CD14-positive monocyte (primary cell): ENCODE data around the gene CIZ1. TPM values are rescaled to one million over a fixed set of nuclear protein-coding genes. Genes with fewer than 3 reads are reported as not detected.

Source experiments
- DNase-seq, 3 donors: peaks; one replicate each; pipeline ENCODE4 v3.0.0-alpha.2; 2011 to 2022
- H2AFZ ChIP-seq: 2 replicates; pipeline ENCODE4 v1.6.0; 2012; ENCODE audit warnings: mild to moderate bottlenecking, low read depth, low read length, inconsistent platforms; ENCODE audit not compliant: insufficient read depth, poor library complexity, severe bottlenecking
- H3K27ac ChIP-seq, 2 donors: 1 replicate in 1 of 2; 2 replicates in 1 of 2; pipeline ENCODE4 v1.5.1; 2012 to 2013; ENCODE audit warnings: low read length in 2 of 2, control low read depth in 1 of 2, inconsistent platforms in 1 of 2, low read depth in 1 of 2, mild to moderate bottlenecking in 1 of 2
- H3K27me3 ChIP-seq, 2 donors: one replicate each; pipeline versions ENCODE4 v1.6.0 to v1.6.1; 2011 to 2013; ENCODE audit warnings: low read length in 2 of 2; ENCODE audit not compliant: control insufficient read depth in 2 of 2, insufficient read depth in 2 of 2
- H3K36me3 ChIP-seq, 2 donors: replicated peaks in 1 of 2; 1 replicate in 1 of 2; 2 replicates in 1 of 2; pipeline versions ENCODE4 v1.5.1 to v1.6.1; 2012 to 2013; ENCODE audit warnings: low read length in 2 of 2, control low read depth in 1 of 2, inconsistent platforms in 1 of 2, mild to moderate bottlenecking in 1 of 2; ENCODE audit not compliant: insufficient read depth in 2 of 2, control insufficient read depth in 1 of 2
- H3K4me1 ChIP-seq, 2 donors: 1 replicate in 1 of 2; 2 replicates in 1 of 2; pipeline versions ENCODE4 v1.5.1 to v1.6.1; 2012 to 2013; ENCODE audit warnings: low read length in 2 of 2, control low read depth in 1 of 2, inconsistent platforms in 1 of 2, mild to moderate bottlenecking in 1 of 2, moderate library complexity in 1 of 2; ENCODE audit not compliant: insufficient read depth in 2 of 2, control insufficient read depth in 1 of 2
- H3K4me2 ChIP-seq: replicated peaks from 2 replicates; pipeline ENCODE3; 2012; ENCODE audit warnings: low read length, moderate library complexity, mild to moderate bottlenecking; ENCODE audit not compliant: poor library complexity, severe bottlenecking; ENCODE audit errors: extremely low read depth
- H3K4me3 ChIP-seq, 3 experiments: fragments of 200-600 bp in 1 of 3; sonication (generic) in 1 of 3; replicated peaks in 1 of 3; 1 replicate in 2 of 3; 2 replicates in 1 of 3; pipeline ENCODE4 v1.5.1; 2011 to 2013; ENCODE audit warnings: low read length in 3 of 3, mild to moderate bottlenecking in 3 of 3, control low read depth in 2 of 3, low read depth in 2 of 3, inconsistent platforms in 1 of 3, moderate library complexity in 1 of 3
- H3K79me2 ChIP-seq: 2 replicates; pipeline ENCODE4 v1.6.0; 2012; ENCODE audit warnings: mild to moderate bottlenecking, control low read depth, inconsistent platforms, low read length, moderate library complexity; ENCODE audit not compliant: insufficient read depth
- H3K9ac ChIP-seq: 2 replicates; pipeline ENCODE4 v1.6.0; 2017; ENCODE audit warnings: low read length, mild to moderate bottlenecking; ENCODE audit not compliant: insufficient read depth, poor library complexity, severe bottlenecking
- H3K9me3 ChIP-seq, 2 donors: replicated peaks in 1 of 2; 1 replicate in 1 of 2; 2 replicates in 1 of 2; pipeline versions ENCODE4 v1.5.1 to v1.6.1; 2012 to 2013; ENCODE audit warnings: low read length in 2 of 2, control low read depth in 1 of 2; ENCODE audit not compliant: control insufficient read depth in 1 of 2, insufficient read depth in 1 of 2
- H4K20me1 ChIP-seq: 2 replicates; pipeline ENCODE4 v1.6.0; 2012; ENCODE audit warnings: mild to moderate bottlenecking, low read length, control low read depth, moderate library complexity; ENCODE audit not compliant: insufficient read depth
- H3K27ac Mint-ChIP-seq, 7 donors: one replicate each; pipeline ENCODE4 v1.8.0; 2020; ENCODE audit warnings: mild to moderate bottlenecking in 7 of 7, mixed read lengths in 7 of 7, moderate library complexity in 6 of 7, inconsistent platforms in 2 of 7
- H3K27me3 Mint-ChIP-seq, 3 donors: one replicate each; pipeline ENCODE4 v1.8.0; 2021 to 2022; ENCODE audit warnings: low read depth in 3 of 3, mild to moderate bottlenecking in 3 of 3, mixed read lengths in 3 of 3, moderate library complexity in 3 of 3, inconsistent platforms in 1 of 3
- H3K36me3 Mint-ChIP-seq, 2 donors: one replicate each; pipeline ENCODE4 v1.8.0; 2020; ENCODE audit warnings: mixed read lengths in 2 of 2, inconsistent platforms in 1 of 2, mild to moderate bottlenecking in 1 of 2
- H3K4me1 Mint-ChIP-seq: one replicate; pipeline ENCODE4 v1.8.0; 2020; ENCODE audit warnings: mild to moderate bottlenecking, mixed read lengths
- H3K4me3 Mint-ChIP-seq, 2 donors: one replicate each; pipeline ENCODE4 v1.8.0; 2020; ENCODE audit warnings: mild to moderate bottlenecking in 2 of 2, mixed read lengths in 2 of 2, moderate library complexity in 1 of 2
- H3K9me3 Mint-ChIP-seq, 7 donors: one replicate each; pipeline ENCODE4 v1.8.0; 2020 to 2022; ENCODE audit warnings: mixed read lengths in 7 of 7, mild to moderate bottlenecking in 6 of 7, moderate library complexity in 6 of 7, inconsistent platforms in 2 of 7
- WGBS: methylation state at CpG from one replicate; pipeline ENCODE4 v1.1.5; 2013; ENCODE audit warnings: missing lambda C conversion rate; ENCODE audit not compliant: insufficient coverage; 5-methylcytosine and 5-hydroxymethylcytosine counted together
- intact Hi-C, 2 donors: fragments of 100-400 bp; cut with micrococcal nuclease; formaldehyde crosslinking; loops; one replicate each; pipeline versions ENCODE4 v1.15.0 to v1.15.1; 2023
- polyA plus RNA-seq, 3 donors: library from polyadenylated mRNA; depleted of rRNA in 1 of 3; unstranded in 2 of 3; stranded (reverse) in 1 of 3; fragments of 300-500 nt in 2 of 3; fragments of >200 nt in 1 of 3; fragmentation: Illumina TruSeq in 2 of 3; gene quantifications; 1 replicate in 2 of 3; 2 replicates in 1 of 3; pipeline ENCODE4 v1.2.3, GENCODE V29; 2012 to 2021
- TF ChIP-seq, protein P1 (sequence below): fragments of 200-600 bp; IDR thresholded peaks from one replicate; pipeline ENCODE4 v1.8.0; 2022; ENCODE audit warnings: antibody characterized with exemption, mild to moderate bottlenecking

Gene CIZ1
- polyA plus RNA-seq, 3 donors: 3.4 to 53.7 (median 5.9) TPM

DNA sequence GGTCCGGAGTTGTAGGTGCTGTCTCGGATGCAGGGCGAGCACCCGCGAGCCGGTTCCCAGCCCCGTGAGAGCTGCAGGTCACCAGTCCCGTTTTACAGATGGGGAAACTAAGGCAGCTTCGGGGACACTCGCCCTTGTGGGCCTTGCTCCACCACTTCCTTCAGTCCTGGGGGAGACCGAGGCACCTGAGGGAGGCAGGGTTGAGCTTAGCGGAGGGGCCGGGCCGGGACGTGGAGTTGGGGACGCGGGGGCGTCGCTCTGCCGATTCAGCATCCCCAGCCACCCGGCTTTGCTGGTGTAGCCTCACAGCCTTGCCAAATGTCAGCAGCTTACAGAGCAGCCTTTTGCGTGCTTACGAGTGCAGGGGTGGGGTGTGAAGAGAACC, 30.8 kb downstream of the CIZ1 start:
- Mint-ChIP-seq H3K4me3 (peak overlapping the region; percentile 79 to 80), H3K27ac (peak overlapping the region in 1 of 7 donors; percentile 25), H3K4me1 (peaks cover 15% of the 10 kb centered on the region), H3K36me3 (peaks cover 16 to 28% of the 10 kb centered on the region in 2 donors), H3K27me3 (peaks cover 0 to 5% (median 0%) of the 10 kb centered on the region in 3 donors), H3K9me3 (no peaks in the 10 kb centered on the region)
- peak overlapping the region; percentile 69 for H3K9ac ChIP-seq
- TF ChIP-seq, protein P1, sequence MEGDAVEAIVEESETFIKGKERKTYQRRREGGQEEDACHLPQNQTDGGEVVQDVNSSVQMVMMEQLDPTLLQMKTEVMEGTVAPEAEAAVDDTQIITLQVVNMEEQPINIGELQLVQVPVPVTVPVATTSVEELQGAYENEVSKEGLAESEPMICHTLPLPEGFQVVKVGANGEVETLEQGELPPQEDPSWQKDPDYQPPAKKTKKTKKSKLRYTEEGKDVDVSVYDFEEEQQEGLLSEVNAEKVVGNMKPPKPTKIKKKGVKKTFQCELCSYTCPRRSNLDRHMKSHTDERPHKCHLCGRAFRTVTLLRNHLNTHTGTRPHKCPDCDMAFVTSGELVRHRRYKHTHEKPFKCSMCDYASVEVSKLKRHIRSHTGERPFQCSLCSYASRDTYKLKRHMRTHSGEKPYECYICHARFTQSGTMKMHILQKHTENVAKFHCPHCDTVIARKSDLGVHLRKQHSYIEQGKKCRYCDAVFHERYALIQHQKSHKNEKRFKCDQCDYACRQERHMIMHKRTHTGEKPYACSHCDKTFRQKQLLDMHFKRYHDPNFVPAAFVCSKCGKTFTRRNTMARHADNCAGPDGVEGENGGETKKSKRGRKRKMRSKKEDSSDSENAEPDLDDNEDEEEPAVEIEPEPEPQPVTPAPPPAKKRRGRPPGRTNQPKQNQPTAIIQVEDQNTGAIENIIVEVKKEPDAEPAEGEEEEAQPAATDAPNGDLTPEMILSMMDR: no peak
- peak overlapping the region in 1 of 2 donors; percentile 65 for H3K27ac ChIP-seq
- no peaks in the 10 kb centered on the region for H4K20me1 ChIP-seq
- no peaks in the 10 kb centered on the region for H3K27me3 ChIP-seq
- peaks cover 16 to 28% of the 10 kb centered on the region in 2 donors for H3K36me3 ChIP-seq
- under 1% methylated on average over 12 of the region's 23 CpGs for whole genome bisulfite sequencing
- intact Hi-C loops: loop anchor here in 1 of 2 donors (2.0 kb wide), 1 partner anchor 58 kb away; no protein-coding TSS in a partner anchor
- H3K4me1 ChIP-seq: peaks cover 16 to 20% of the 10 kb centered on the region in 2 donors
- DNase-seq: no peak
- H3K79me2 ChIP-seq: peaks cover 8% of the 10 kb centered on the region
- peak overlapping the region; percentile 82 to 94 (median 85) for H3K4me3 ChIP-seq
- H3K4me2 ChIP-seq: peak overlapping the region; percentile 100
- no peaks in the 10 kb centered on the region for H3K9me3 ChIP-seq
- H2AFZ ChIP-seq: peak overlapping the region; percentile 98

DNA sequence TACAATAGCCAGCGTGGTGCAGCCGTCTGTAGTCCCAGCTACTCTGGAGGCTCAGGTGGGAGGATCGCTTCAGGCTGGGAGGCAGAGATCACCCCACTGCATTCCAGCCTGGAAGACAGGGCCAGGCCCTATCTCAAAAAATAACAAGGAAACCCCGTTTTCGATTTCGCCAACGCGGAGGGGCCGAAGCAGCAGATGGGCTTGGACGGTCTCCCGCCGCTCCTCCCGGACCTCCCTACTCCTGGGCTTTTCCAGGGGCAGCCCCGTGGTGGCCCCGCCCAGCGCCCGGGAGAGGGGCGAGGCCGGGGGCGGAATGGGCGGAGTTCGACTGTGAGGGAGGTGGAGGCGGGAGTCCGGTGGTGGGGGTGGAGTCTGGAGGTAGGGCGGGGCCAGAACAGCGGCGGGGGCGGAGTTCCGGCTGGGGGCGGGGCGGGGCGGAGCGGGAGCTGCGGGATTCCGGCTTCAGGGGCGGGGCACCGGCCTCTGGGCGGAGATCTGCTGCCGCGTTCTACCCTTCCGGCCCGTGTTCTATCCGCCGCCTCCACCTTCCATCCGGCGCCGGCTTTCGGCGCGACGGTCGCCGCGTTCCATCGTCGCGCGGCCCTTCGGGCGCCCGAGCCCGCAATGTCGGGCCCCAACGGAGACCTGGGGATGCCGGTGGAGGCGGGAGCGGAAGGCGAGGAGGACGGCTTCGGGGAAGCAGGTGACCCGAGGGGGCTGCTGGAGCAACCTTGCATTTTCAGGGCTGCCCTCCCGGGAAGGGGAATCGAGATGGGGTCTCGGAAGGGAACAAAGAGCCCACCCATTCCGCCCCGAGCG, 31.4 kb downstream of the CIZ1 start, which contains the start of gene BBLN:
TSS of gene BBLN (plus strand) at position 482 of the 819 bp plus-strand sequence. CDS start at position 625, 143 bp downstream.
- DNase-seq: peak; percentile 77 to 83 (median 83)

More for the DNA sequence above, 31.4 kb downstream of the CIZ1 start, which contains the start of gene BBLN:
- Histone ChIP-seq H2AFZ (peak within 1 kb of the TSS; percentile 98), H3K36me3 (peaks cover 16 to 28% of the 10 kb centered on the region in 2 donors), H3K27me3 (no peaks in the 10 kb centered on the region), H3K4me1 (peaks cover 16 to 20% of the 10 kb centered on the region in 2 donors), H3K4me2 (peak within 1 kb of the TSS; percentile 100), H3K79me2 (peaks cover 8% of the 10 kb centered on the region), H4K20me1 (no peaks in the 10 kb centered on the region), H3K9ac (peak within 1 kb of the TSS; percentile 69), H3K4me3 (peak within 1 kb of the TSS; percentile 82 to 94 (median 85)), H3K27ac (peak within 1 kb of the TSS; percentile 56 to 80), H3K9me3 (no peaks in the 10 kb centered on the region)
- Mint-ChIP-seq H3K27me3 (peaks cover 0 to 5% (median 1%) of the 10 kb centered on the region in 3 donors), H3K4me1 (peaks cover 15% of the 10 kb centered on the region), H3K9me3 (no peaks in the 10 kb centered on the region), H3K4me3 (peak within 1 kb of the TSS; percentile 79 to 86), H3K36me3 (peaks cover 16 to 26% of the 10 kb centered on the region in 2 donors), H3K27ac (peak within 1 kb of the TSS; percentile 37 to 92 (median 76))
- TF ChIP-seq, protein P1: no peak
- 0% methylated on average over 65 of the region's 77 CpGs for WGBS
- intact Hi-C loops: loop anchor here in 1 of 2 donors (2.0 kb wide), 1 partner anchor 59 kb away; no protein-coding TSS in a partner anchor
